GM18517 (cell line): ENCODE data around the gene NUP54.
A peak's percentile ranks its signal among the peaks of the same experiment; 100 is the strongest.

Experiments
- ATAC-seq: cut with Tn5 transposase; IDR thresholded peaks from one replicate; pipeline ENCODE4 v1.9.1; 2021; ENCODE audit warnings: mild to moderate bottlenecking, moderate library complexity; ENCODE audit not compliant: unreplicated experiment

Gene NUP54

GRCh38 chr4:76074468-76074867 is 73.7 kb downstream of the NUP54 start, which contains the start of gene ART3:
TSS of gene ART3 (plus strand) at chr4:76074709. CDS start at chr4:76075890, 1,181 bp downstream.
- ATAC-seq: no peak

GRCh38 chr4:76072760-76073159 is 75.4 kb downstream of the NUP54 start:
- ATAC-seq: no peak

- ATAC-seq: peak; percentile 81
Measured at GRCh38 chr4:76067652-76068286, 80.4 kb downstream of the NUP54 start.

- ATAC-seq: no peak
Measured at GRCh38 chr4:76066546-76066945, 81.7 kb downstream of the NUP54 start.
